Stimulated activated CD8-positive, alpha-beta memory T cell treated with anti-CD3 and anti-CD28 coated beads, Interleukin-12 subunit alpha, Interleukin-12 subunit beta, amount 100 ng/mL, for 1 hour (primary cell): Measurements from ENCODE around the gene THSD4.
"Not testable (repeated sequence)": the region's sequence is repeated elsewhere in the genome, so short reads cannot be mapped to it uniquely, and the experiment has no call there.

Source experiments
- DNase-seq: peaks from one replicate; pipeline ENCODE4 v3.0.0-alpha.2; 2020; ENCODE audit warnings: low read depth

THSD4 gene

GRCh38 chr15:71350622-71351378, 235.5 kb downstream of the THSD4 start:
- DNase-seq = no peak

GRCh38 chr15:71352125-71352524, 236.9 kb downstream of the THSD4 start:
- no peak for DNase-seq

- no peak for DNase-seq
Observed at GRCh38 chr15:71352765-71353164, 237.5 kb downstream of the THSD4 start.

GRCh38 chr15:71353171-71353570, 237.9 kb downstream of the THSD4 start:
- no peak for DNase-seq

GRCh38 chr15:71355268-71355667, 240.0 kb downstream of the THSD4 start:
- DNase-seq = no peak

GRCh38 chr15:71357321-71357732, 242.1 kb downstream of the THSD4 start:
- no peak for DNase-seq

- DNase-seq = no peak
Observed at GRCh38 chr15:71357967-71358366, 242.7 kb downstream of the THSD4 start.

- no peak for DNase-seq
Observed at GRCh38 chr15:71359246-71359645, 244.0 kb downstream of the THSD4 start.

GRCh38 chr15:71362556-71362955, 247.3 kb downstream of the THSD4 start:
- DNase-seq = no peak

GRCh38 chr15:71362987-71363968, 248.0 kb downstream of the THSD4 start:
- no peak for DNase-seq

- no peak for DNase-seq
Observed at GRCh38 chr15:71364117-71364584, 248.9 kb downstream of the THSD4 start.

GRCh38 chr15:71366522-71366921, 251.3 kb downstream of the THSD4 start:
- DNase-seq = no peak

- no peak for DNase-seq
Observed at GRCh38 chr15:71366926-71367325, 251.7 kb downstream of the THSD4 start.

GRCh38 chr15:71367737-71368136, 252.5 kb downstream of the THSD4 start:
- not testable (repeated sequence) for DNase-seq

- DNase-seq = not testable (repeated sequence)
Observed at GRCh38 chr15:71372769-71373168, 257.5 kb downstream of the THSD4 start.

- no peak for DNase-seq
Observed at GRCh38 chr15:71373917-71374316, 258.6 kb downstream of the THSD4 start.

- DNase-seq = no peak
Observed at GRCh38 chr15:71374607-71375352, 259.5 kb downstream of the THSD4 start.

- no peak for DNase-seq
Observed at GRCh38 chr15:71375934-71376333, 260.7 kb downstream of the THSD4 start.

GRCh38 chr15:71379893-71380292, 264.6 kb downstream of the THSD4 start:
- no peak for DNase-seq

- DNase-seq = no peak
Observed at GRCh38 chr15:71380345-71380744, 265.1 kb downstream of the THSD4 start.

- no peak for DNase-seq
Observed at GRCh38 chr15:71384501-71384900, 269.2 kb downstream of the THSD4 start.

- no peak for DNase-seq
Observed at GRCh38 chr15:71385026-71385425, 269.8 kb downstream of the THSD4 start.
